GM12874 (cell line): ENCODE measurements around the gene KY.

Experiments used
- CTCF ChIP-seq: IDR thresholded peaks from 2 replicates; pipeline ENCODE4 v1.5.1; 2011; ENCODE audit warnings: low read depth, mild to moderate bottlenecking, control low read depth, low read length, moderate library complexity; ENCODE audit not compliant: insufficient read depth

The KY gene

GRCh38 chr3:134609821-134610431 lies 40.9 kb downstream of the KY start:
- TF ChIP-seq CTCF, result no peak

GRCh38 chr3:134608771-134609435 lies 41.9 kb downstream of the KY start:
- no peak for TF ChIP-seq CTCF

- no peak for TF ChIP-seq CTCF
These were observed 42.6 kb downstream of the KY start for GRCh38 chr3:134608023-134608770.

- no peak for TF ChIP-seq CTCF
These were observed 43.5 kb downstream of the KY start for GRCh38 chr3:134607054-134608022.

- TF ChIP-seq CTCF, result no peak
These were observed 44.5 kb downstream of the KY start for GRCh38 chr3:134606033-134607025.

GRCh38 chr3:134605556-134605955 lies 45.3 kb downstream of the KY start:
- no peak for TF ChIP-seq CTCF
